ENCODE data around the gene CBX3.
"Not testable (repeated sequence)": the region's sequence is repeated elsewhere in the genome, so short reads cannot be mapped to it uniquely, and the experiment has no call there.

CBX3 gene

DNA sequence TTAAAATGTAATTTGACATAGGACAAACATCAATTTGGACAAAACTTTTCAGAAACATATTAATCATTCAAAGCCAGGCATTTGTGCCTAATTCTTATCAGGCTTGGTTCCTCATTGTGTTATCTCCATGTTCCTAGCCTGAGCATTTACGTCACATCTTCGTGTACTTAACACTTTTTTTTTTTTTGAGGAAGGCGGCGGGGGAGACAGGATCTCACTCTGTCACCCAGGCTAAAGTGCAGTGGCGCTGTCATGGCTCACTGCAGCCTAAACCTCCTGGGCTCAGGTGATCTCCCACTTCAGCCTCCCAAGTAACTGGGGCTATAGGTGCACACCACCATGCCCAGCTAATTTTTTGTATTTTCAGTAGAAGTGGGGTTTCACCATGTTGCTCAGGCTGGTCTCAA is 20.8 kb upstream of the CBX3 start:
- H3K4me1 Mint-ChIP-seq (ENCODE audit: low read depth): peaks cover 56% of the 10 kb centered on the region
- H3K36me3 Mint-ChIP-seq: peaks cover 19% of the 10 kb centered on the region
- no peak overlapping the region for H3K4me3 Mint-ChIP-seq
- no peaks in the 10 kb centered on the region for H3K27me3 Mint-ChIP-seq
- H3K9me3 Mint-ChIP-seq (ENCODE audit: low read depth): no peaks in the 10 kb centered on the region
- peak overlapping the region; percentile 34 for H3K27ac Mint-ChIP-seq

- Mint-ChIP-seq H3K27ac (peak overlapping the region; percentile 80), H3K27me3 (no peaks in the 10 kb centered on the region), H3K4me3 (no peak overlapping the region), H3K9me3 (ENCODE audit: low read depth) (no peaks in the 10 kb centered on the region), H3K36me3 (peaks cover 23% of the 10 kb centered on the region), H3K4me1 (ENCODE audit: low read depth) (peaks cover 63% of the 10 kb centered on the region)
Measured at GRCh38 chr7:26181474-26182227, 19.9 kb upstream of the CBX3 start.

- peaks cover 26% of the 10 kb centered on the region for H3K36me3 Mint-ChIP-seq
- H3K4me1 Mint-ChIP-seq (ENCODE audit: low read depth): peaks cover 68% of the 10 kb centered on the region
- H3K4me3 Mint-ChIP-seq: no peak overlapping the region
- H3K9me3 Mint-ChIP-seq (ENCODE audit: low read depth): no peaks in the 10 kb centered on the region
- H3K27ac Mint-ChIP-seq: no peak overlapping the region
- no peaks in the 10 kb centered on the region for H3K27me3 Mint-ChIP-seq
Measured at GRCh38 chr7:26182283-26182682, 19.3 kb upstream of the CBX3 start.

- H3K4me3 Mint-ChIP-seq: no peak overlapping the region
- H3K27ac Mint-ChIP-seq: no peak overlapping the region
- peaks cover 27% of the 10 kb centered on the region for H3K36me3 Mint-ChIP-seq
- no peaks in the 10 kb centered on the region for H3K9me3 Mint-ChIP-seq (ENCODE audit: low read depth)
- peaks cover 70% of the 10 kb centered on the region for H3K4me1 Mint-ChIP-seq (ENCODE audit: low read depth)
- H3K27me3 Mint-ChIP-seq: no peaks in the 10 kb centered on the region
Measured at GRCh38 chr7:26182706-26183105, 18.8 kb upstream of the CBX3 start.

DNA sequence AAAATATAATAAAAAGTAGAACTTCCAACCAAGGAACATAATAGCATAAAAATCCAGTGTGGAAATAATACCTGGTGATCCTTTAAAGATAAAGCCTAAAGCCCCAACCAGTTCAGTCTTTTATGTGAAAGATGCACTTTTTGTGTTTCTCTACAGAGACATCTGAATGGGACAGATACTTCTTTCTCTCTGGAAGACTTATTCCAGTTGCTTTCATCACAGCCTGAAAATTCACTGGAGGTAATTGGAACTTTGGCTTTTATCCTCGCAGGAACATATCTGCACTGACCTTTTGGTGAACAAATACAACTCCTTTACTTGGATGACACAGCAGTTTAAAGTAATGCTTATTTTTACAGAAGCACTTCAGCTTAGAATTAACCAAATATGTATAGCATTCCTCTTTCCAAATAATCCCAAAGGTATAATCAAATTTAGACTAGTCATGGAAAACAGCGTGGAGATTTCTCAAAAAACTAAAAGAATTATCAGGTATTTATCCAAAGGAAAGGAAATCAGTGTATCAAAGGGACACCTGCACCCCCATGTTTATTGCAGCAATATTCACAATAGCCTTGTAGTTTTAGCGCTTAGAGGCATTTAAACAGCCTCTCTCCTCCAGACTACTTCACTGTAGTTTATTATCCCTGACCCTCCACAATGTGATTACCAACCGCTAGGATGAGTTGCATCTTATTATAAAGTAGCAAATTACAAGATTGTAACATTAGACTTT is 17.8 kb upstream of the CBX3 start:
- Mint-ChIP-seq H3K27me3 (no peaks in the 10 kb centered on the region), H3K4me3 (no peak overlapping the region), H3K36me3 (peaks cover 32% of the 10 kb centered on the region), H3K27ac (peak overlapping the region; percentile 82), H3K4me1 (ENCODE audit: low read depth) (peaks cover 76% of the 10 kb centered on the region), H3K9me3 (ENCODE audit: low read depth) (no peaks in the 10 kb centered on the region)

DNA sequence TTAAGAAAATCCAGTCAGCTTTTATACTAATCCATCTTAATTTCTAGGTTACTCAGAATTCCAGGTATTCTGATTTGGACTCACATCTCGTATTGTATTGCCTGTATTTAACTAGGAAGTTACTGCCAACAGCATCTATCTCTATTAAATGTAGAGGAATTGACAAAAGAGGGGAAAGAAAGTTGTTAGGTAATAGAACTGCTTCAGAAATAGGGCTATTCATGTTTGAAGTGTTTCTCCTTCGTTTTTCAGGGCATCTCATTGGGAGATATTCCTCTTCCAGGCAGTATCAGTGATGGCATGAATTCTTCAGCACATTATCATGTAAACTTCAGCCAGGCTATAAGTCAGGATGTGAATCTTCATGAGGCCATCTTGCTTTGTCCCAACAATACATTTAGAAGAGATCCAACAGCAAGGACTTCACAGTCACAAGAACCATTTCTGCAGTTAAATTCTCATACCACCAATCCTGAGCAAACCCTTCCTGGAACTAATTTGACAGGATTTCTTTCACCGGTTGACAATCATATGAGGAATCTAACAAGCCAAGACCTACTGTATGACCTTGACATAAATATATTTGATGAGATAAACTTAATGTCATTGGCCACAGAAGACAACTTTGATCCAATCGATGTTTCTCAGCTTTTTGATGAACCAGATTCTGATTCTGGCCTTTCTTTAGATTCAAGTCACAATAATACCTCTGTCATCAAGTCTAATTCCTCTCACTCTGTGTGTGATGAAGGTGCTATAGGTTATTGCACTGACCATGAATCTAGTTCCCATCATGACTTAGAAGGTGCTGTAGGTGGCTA is 17.1 kb upstream of the CBX3 start:
- H3K4me3 Mint-ChIP-seq; H3K9me3 Mint-ChIP-seq (ENCODE audit: low read depth); H3K27me3 Mint-ChIP-seq: not testable (repeated sequence)
- Mint-ChIP-seq H3K36me3 (peaks cover 36% of the 10 kb centered on the region), H3K27ac (peak overlapping the region; percentile 82), H3K4me1 (ENCODE audit: low read depth) (peaks cover 80% of the 10 kb centered on the region)

- peaks cover 82% of the 10 kb centered on the region for H3K4me1 Mint-ChIP-seq (ENCODE audit: low read depth)
- H3K4me3 Mint-ChIP-seq: peak overlapping the region; percentile 8
- H3K36me3 Mint-ChIP-seq: peaks cover 35% of the 10 kb centered on the region
Measured at GRCh38 chr7:26185131-26185843, 16.3 kb upstream of the CBX3 start.

DNA sequence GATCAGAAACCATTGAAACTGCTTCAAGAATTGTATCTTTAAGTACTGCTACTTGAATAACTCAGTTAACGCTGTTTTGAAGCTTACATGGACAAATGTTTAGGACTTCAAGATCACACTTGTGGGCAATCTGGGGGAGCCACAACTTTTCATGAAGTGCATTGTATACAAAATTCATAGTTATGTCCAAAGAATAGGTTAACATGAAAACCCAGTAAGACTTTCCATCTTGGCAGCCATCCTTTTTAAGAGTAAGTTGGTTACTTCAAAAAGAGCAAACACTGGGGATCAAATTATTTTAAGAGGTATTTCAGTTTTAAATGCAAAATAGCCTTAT is 15.7 kb upstream of the CBX3 start:
- H3K4me1 Mint-ChIP-seq (ENCODE audit: low read depth): peaks cover 82% of the 10 kb centered on the region
- peaks cover 37% of the 10 kb centered on the region for H3K36me3 Mint-ChIP-seq
- peak overlapping the region; percentile 8 for H3K4me3 Mint-ChIP-seq
- no peaks in the 10 kb centered on the region for H3K9me3 Mint-ChIP-seq (ENCODE audit: low read depth)
- no peaks in the 10 kb centered on the region for H3K27me3 Mint-ChIP-seq
- peak overlapping the region; percentile 82 for H3K27ac Mint-ChIP-seq

More at GRCh38 chr7:26185131-26185843, 16.3 kb upstream of the CBX3 start:
- H3K27me3 Mint-ChIP-seq: no peaks in the 10 kb centered on the region
- H3K9me3 Mint-ChIP-seq (ENCODE audit: low read depth): no peaks in the 10 kb centered on the region
- peak overlapping the region; percentile 82 for H3K27ac Mint-ChIP-seq

GRCh38 chr7:26186364-26187311 is 14.9 kb upstream of the CBX3 start:
- Mint-ChIP-seq H3K4me3 (peak overlapping the region; percentile 52), H3K36me3 (peaks cover 37% of the 10 kb centered on the region), H3K27me3 (no peaks in the 10 kb centered on the region), H3K4me1 (ENCODE audit: low read depth) (peaks cover 83% of the 10 kb centered on the region), H3K9me3 (ENCODE audit: low read depth) (no peaks in the 10 kb centered on the region), H3K27ac (peak overlapping the region; percentile 85)

GRCh38 chr7:26187380-26188205 is 14.0 kb upstream of the CBX3 start:
- Mint-ChIP-seq H3K27ac (peak overlapping the region; percentile 85), H3K9me3 (ENCODE audit: low read depth) (no peaks in the 10 kb centered on the region), H3K27me3 (no peaks in the 10 kb centered on the region), H3K4me1 (ENCODE audit: low read depth) (peaks cover 83% of the 10 kb centered on the region), H3K36me3 (peaks cover 40% of the 10 kb centered on the region), H3K4me3 (peak overlapping the region; percentile 8)

DNA sequence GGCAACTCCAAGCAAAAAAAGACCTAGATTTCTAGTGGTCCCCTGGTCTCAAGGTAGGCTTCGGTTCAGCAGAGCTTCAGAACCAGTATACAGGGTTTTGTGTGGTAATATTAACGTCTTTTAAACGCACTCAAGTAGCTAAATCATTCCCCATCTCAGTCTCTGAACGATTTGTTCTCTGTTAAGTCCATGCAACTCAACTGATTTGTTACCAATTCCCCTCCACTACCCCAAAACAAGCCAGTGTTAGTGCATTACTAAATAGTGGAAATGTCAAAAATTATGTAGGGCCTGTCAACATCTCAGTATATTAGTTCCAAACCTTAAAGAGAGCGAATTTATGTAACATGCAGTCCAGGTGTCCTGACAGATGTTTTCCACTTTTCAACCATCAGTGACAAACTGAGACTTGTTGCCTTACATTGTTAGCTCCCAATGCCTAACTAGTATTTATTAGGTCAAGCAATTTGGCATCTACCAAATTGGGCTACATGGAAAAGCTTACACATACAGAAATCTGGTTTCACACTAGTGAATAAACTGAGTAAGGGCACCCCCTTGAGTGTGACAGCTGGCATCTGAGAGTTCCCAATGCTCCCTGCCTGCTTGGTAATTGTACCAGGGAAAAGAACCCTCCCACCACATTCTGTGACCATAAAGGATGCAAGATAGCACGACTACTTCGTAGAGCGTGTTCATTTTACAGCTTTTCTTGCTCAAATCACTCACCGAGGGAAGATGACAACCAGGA is 13.2 kb upstream of the CBX3 start:
- Mint-ChIP-seq H3K4me3 (peak overlapping the region; percentile 39), H3K27ac (peak overlapping the region; percentile 85), H3K36me3 (peaks cover 40% of the 10 kb centered on the region), H3K9me3 (ENCODE audit: low read depth) (no peaks in the 10 kb centered on the region), H3K4me1 (ENCODE audit: low read depth) (peaks cover 88% of the 10 kb centered on the region), H3K27me3 (no peaks in the 10 kb centered on the region)

GRCh38 chr7:26188957-26189541 is 12.5 kb upstream of the CBX3 start:
- Mint-ChIP-seq H3K4me3 (peak overlapping the region; percentile 39), H3K27ac (peak overlapping the region; percentile 88), H3K4me1 (ENCODE audit: low read depth) (peaks cover 90% of the 10 kb centered on the region)

More at GRCh38 chr7:26188957-26189541, 12.5 kb upstream of the CBX3 start:
- H3K36me3 Mint-ChIP-seq: peaks cover 42% of the 10 kb centered on the region
- H3K9me3 Mint-ChIP-seq (ENCODE audit: low read depth): no peaks in the 10 kb centered on the region
- no peaks in the 10 kb centered on the region for H3K27me3 Mint-ChIP-seq

Data from activated naive CD8-positive, alpha-beta T cell (primary cell).